ENCODE data around the gene ABHD17C. TPM values are rescaled to one million over a fixed set of nuclear protein-coding genes. Genes with fewer than 3 reads are reported as not detected.

ABHD17C gene
- total RNA-seq, 1 donor, result 15.5 TPM

DNA sequence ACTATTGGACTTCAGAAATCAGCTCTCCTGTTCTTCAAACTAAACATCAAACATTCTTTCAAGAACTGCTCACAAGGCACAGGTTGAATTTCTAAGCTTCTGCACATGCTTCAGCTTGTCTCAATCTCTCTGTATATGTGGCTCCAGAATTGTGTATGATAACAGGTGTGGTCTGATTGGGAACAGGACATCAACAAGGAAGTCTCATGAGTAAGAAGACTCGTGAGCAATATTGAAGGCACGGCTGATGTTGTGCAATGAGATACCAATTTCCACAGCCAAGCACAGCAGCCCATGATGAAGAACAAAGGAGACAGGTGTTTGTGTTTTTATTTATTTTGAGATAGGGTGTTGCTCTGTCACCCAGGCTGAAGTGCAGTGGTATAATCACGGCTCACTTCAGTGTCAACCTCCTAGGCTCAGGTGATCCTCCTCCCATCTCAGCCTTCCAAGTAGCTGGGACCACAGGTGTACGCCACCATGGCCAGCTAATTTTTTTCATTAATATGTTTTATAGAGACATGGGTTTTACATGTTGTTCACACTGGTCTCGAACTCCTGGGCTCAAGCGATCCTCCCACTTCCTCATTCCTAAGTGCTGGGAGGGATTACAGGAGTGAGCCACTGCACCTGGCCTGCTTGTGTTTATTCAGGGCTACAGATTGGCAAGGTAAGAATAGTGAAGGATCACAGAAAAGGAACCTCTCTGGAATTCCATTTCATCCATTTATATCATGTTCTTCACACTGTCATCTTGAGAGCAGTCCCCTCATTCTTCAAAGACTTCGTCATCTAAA lies 32.2 kb upstream of the ABHD17C start:
- no peak for DNase-seq (ENCODE audit: low read depth)
- TF ChIP-seq, protein P1, sequence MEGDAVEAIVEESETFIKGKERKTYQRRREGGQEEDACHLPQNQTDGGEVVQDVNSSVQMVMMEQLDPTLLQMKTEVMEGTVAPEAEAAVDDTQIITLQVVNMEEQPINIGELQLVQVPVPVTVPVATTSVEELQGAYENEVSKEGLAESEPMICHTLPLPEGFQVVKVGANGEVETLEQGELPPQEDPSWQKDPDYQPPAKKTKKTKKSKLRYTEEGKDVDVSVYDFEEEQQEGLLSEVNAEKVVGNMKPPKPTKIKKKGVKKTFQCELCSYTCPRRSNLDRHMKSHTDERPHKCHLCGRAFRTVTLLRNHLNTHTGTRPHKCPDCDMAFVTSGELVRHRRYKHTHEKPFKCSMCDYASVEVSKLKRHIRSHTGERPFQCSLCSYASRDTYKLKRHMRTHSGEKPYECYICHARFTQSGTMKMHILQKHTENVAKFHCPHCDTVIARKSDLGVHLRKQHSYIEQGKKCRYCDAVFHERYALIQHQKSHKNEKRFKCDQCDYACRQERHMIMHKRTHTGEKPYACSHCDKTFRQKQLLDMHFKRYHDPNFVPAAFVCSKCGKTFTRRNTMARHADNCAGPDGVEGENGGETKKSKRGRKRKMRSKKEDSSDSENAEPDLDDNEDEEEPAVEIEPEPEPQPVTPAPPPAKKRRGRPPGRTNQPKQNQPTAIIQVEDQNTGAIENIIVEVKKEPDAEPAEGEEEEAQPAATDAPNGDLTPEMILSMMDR (IDR thresholded peaks at IDR 0.05; ENCODE audit: insufficient read depth, low read length), result no peak
- H3K4me3 ChIP-seq (ENCODE audit: low read depth, low read length), result no peak overlapping the region

DNA sequence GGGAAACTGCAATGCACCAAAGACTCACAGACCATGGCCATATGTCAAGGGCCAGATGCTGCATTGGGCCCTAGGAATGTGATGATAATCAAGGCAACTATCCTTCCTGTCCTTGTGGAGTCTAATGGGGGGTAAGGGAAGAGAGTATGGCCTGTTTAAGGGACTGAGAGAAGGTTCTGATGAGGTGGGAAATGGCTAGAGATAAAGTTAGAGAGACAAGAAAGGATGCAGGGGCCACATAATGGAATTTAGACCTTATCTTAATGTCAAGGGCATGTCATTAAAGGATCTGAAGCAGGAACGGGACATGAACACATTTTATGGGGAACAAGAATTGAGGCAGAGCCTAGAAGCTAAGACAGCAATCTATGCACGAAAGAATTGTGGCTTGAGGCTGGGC lies 30.0 kb upstream of the ABHD17C start:
- no peak overlapping the region for H3K4me3 ChIP-seq (ENCODE audit: low read depth, low read length)
- TF ChIP-seq, protein P1 (IDR thresholded peaks at IDR 0.05; ENCODE audit: insufficient read depth, low read length), result no peak
- no peak for DNase-seq (ENCODE audit: low read depth)

DNA sequence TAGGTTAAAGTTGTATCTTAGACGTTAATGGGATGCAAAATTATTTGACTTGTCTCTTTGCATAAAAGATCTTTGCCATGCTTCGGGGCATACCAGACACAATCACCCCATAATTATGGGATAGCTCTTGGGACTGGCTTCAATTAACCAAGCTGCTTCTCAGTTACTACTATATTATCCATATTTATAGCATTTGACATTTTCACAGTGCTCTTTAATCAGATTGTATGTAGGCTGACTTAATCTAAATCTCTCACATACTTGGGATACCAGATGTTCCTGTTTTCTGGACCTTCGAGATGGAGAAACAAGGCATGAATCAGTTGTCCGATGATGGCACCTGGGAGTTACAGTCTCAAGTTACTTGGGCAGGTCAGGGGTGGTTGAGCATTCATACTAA lies 27.2 kb upstream of the ABHD17C start:
- TF ChIP-seq, protein P1 (IDR thresholded peaks at IDR 0.05; ENCODE audit: insufficient read depth, low read length), result no peak
- H3K4me3 ChIP-seq (ENCODE audit: low read depth, low read length), result no peak overlapping the region
- DNase-seq (ENCODE audit: low read depth), result no peak

DNA sequence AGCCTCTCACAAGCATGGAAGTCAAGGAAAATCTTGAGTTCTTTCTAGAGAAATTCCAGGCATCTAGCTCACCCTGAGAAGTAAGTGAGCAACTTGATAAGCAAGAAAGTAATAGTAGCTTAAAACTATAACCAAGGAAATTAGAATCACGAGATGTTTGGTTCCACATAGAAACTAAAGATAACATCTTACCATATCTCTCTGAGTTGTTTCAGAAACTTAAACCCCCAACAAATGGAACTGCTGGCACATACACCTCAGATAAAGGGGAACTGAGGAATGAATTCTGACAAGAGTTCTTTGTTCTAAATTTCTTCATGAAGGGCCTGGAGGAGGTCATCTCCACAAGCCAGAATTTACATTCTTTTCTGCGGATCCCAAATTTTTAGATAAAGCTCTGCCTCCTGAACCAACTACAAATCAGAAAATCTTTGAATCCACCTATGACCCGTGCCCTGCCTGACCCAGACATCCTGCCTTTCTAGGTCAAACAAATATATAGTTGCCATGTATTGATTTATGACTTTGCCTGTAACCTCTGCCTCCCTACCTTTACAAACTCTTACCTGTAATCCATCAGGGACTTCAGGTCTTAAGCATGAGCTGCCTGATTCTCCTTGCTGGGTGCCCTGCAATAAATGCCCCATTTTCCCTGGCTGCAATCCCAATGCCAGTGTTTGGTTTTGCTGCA lies 26.4 kb upstream of the ABHD17C start:
- TF ChIP-seq, protein P1 (IDR thresholded peaks at IDR 0.05; ENCODE audit: insufficient read depth, low read length), result no peak

DNA sequence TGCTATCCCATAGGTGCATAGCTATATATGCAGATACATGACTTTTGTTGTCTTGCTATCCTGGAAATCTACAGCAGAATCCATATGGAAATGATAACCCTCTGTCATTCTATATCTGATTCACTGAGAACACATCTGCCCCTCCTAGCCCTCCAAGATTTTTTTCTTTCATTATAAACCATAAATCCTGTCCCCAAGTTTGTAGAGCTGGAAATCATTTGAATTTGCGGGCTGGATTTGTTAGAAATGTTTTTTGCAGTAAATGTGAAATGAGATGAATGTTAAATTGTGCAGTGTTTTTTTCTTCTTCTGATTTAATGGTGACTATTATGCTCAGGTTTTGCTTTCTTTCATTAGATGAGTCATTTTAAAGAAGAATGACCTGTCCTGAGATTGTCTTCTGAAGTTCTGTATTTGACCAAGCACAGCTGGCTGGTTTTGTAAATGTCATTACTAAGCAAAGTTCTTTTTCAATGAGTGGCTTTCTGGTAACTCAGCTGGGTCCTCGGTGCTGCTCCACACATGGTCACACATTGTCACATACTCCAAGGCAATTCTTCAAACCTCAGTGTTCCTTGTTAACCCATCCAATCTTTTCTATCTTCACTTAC lies 25.3 kb upstream of the ABHD17C start:
- no peak overlapping the region for H3K4me3 ChIP-seq (ENCODE audit: low read depth, low read length)
- DNase-seq (ENCODE audit: low read depth), result peak; percentile 60
- TF ChIP-seq, protein P1 (IDR thresholded peaks at IDR 0.05; ENCODE audit: insufficient read depth, low read length), result no peak

More for the DNA sequence above, 26.4 kb upstream of the ABHD17C start:
- H3K4me3 ChIP-seq (ENCODE audit: low read depth, low read length), result no peak overlapping the region
- DNase-seq (ENCODE audit: low read depth), result peak; percentile 63

DNA sequence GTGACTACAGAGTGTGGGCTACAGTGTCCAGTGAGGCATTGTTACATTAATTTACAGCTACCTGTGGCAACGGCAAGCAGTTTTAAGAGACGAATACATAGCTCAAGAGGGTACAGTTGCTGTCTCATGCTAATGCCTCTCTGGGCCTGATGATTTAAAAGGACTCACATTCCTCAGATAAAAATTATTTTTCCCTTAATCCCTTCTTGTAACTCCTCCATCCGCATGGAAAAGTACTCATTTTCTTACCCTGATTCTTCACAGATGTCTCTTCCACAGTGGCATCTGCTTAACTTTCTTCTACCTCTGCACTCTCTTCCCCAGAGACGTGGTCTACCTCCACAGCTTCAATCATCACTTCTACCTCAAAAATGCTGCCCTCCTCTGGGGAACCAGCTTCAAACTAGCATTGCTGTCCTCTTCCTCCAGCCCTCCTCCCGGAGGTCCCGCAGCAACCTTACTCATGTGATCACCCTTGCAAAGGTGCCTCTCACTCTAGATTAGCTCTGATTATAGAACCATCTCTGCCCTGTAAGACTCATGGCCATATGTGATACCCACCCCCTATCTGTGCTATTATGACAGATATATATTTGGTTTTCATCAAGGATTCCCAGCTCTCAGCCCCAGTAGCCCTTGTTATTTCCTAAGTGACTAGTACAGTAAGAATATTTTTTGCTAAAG lies 21.4 kb upstream of the ABHD17C start:
- no peak for DNase-seq (ENCODE audit: low read depth)
- no peak overlapping the region for H3K4me3 ChIP-seq (ENCODE audit: low read depth, low read length)
- TF ChIP-seq, protein P1 (IDR thresholded peaks at IDR 0.05; ENCODE audit: insufficient read depth, low read length), result no peak
